GM19239 (cell line): ENCODE results near the gene PRRG4.
"Not testable (repeated sequence)": the region's sequence is repeated elsewhere in the genome, so short reads cannot be mapped to it uniquely, and the experiment has no call there.

ENCODE experiments used
- DNase-seq: peaks from one replicate; pipeline ENCODE4 v3.0.0; 2011; ENCODE audit warnings: low spot score; ENCODE audit not compliant: insufficient read length
- FAIRE-seq: peaks from 2 replicates; lab custom pipeline; 2011; peaks lifted over from hg19 to GRCh38; lab: Jason Lieb, UNC

The PRRG4 gene

DNA sequence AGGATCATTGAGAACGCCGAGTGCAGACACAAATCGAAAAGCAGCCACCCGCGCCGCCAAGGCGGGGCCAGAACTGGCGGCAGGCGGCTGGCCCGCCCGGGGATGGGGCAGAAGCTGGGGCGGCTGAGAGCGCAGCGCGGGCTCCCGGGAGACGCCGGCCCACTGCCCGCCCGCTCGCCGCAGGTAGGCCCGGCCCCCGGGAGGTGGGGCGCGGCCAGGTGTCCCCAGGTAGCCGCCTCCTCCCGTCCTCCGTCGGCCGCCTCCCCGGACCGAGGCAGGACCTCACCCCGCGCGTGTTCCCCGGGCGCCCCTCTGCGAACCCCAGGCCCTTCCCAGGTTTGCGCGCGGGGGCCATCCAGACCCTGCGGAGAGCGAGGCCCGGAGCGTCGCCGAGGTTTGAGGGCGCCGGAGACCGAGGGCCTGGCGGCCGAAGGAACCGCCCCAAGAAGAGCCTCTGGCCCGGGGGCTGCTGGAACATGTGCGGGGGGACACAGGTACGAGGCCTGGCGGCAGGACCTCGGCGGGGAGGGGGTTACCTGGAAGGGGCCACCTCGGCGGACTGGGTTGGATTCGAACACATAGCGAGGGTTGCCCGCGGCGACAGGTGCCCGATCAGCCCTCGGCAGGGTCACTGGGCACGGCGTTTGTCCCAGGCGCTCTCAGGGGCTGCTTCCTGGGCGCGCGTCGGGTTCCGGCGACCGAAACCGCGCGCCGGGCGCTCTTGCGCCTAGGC lies at the start of gene PRRG4:
Gene PRRG4, plus strand, starts transcription at position 248 of the 733 bp plus-strand sequence. CDS start 603 bp downstream, outside the sequence.
- DNase-seq: peak; percentile 53
- peak; percentile 48 for FAIRE-seq

DNA sequence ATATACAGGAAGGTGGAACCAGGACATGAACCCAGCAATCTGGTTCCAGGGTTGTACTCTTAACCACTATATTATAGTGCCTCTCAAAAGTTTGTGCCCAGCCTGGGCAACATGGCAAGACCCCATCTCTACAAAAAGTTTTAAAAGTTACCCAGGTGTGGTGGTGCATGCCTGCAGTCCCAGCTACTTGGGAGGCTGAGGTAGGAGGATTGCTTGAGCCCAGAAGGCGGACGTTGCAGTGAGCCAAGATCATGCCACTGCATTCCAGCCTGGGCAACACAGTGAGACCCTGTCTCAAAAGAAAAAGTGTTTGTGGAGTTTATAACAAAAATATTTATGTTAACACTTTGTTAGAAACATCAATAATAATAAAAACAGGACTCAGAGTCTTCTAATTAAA lies 48.9 kb upstream of the PRRG4 start:
- FAIRE-seq, DNase-seq: not testable (repeated sequence)

DNA sequence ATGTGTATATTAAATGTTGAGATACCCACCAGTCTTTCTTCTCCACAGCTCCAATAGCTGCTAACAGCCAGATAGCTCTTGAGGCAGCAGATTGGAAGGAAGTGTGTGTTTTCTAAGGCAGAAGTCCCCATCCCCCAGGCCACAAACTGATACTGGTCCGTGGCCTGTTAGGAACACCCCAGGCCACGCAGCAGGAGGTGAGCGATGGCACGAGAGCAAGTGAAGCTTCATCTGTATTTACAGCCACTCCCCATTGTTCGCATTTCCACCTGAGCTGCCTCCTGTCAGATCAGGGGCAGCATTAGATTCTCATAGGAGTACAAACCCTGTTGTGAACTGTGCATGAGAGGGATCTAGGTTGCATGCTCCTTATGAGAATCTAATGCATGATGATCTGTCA lies 48.0 kb upstream of the PRRG4 start:
- DNase-seq (no peak), FAIRE-seq (no peak)

DNA sequence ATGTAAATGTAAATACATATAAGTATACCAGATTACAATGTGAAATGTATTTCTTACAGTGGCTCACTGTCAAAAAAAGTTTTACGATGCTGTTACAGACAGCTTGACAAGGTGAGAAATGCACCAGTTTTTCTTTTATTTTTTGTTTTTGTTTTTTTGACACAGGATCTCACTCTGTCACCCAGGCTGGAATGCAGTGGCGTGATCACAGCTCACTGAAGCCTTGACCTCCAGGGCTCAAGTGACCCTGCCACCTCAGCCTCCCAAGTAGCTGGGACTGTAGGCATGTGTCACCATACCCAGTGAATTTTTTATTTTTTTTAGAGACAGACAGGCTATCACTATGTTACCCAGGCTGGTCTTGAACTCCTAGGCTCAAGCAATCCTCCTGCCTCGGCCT lies 44.5 kb upstream of the PRRG4 start:
- DNase-seq (no peak), FAIRE-seq (no peak)

DNA sequence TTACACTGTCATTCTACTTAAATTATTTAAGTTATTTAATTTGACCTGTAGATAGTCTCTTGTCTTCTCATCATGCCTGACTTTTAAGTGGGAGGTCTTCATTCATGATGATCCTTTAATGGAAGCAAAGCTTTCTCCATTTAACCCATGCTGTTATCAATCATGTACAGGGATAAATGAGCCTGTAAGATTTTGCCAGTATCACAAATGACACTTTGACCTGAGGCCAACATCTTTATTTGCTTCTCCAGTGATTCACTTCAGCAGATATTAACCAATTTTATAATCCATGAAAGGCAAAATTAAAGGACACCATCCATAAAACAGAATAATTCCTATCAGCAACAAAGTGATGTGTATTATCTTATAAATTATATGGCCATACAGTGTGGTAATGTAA lies 42.9 kb upstream of the PRRG4 start:
- no peak for DNase-seq
- FAIRE-seq: no peak

DNA sequence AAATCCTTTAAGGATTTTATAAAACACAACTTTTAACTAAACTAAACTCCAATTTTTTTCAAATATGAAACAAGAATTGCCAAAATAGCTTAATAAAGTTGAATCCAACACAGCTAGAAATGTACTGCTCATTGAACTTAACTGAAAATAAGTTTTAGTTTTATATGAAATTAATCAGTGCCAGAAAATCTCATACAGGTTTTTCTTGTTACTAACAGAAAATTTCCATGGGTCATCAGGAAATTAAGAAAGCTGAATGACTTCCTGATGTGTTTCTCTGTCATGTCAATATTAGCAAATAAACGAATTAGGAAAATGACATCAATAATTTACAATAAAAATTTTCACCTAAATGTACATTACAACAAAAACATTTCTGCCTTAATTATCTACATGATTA lies 38.8 kb upstream of the PRRG4 start:
- FAIRE-seq: no peak
- no peak for DNase-seq

DNA sequence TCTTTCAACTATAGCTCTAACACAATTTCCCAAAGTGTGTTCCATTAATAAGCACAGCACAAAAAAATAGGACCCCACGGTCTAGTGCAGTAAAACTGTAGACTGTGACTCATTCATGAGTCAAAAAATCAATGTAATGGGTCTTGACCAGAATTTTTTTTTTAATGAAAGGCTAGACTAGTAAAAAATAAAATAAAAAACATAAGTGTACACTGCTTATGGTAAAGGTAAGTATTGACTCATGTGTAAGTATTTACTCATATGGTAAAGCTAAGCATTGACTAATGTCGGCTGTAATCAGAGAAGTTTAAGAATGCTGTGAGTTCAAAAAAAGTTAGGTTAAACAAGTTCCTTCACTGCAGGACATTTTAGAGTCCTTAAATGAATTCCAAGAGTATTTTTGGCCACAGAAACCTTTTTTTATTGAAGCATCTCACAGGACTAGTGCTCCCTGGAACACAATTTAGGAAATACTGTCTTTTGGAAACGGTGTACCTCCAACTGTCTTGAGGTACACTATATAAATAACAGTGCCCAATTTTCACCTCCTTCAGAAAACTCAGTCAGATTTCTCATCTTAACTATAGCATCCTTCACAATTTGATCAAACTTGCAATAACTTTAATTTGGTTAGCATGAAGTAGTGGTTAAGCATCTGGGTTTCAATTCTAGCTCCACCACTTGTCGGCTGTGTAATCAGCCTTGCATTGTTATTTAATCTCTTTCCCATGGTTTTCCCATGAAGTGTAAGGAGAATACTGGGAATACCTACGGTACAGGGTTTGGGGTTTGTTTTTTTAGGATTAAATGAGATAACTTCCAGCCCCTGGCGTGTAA lies 37.4 kb upstream of the PRRG4 start:
- peak; percentile 82 for FAIRE-seq
- DNase-seq: no peak

DNA sequence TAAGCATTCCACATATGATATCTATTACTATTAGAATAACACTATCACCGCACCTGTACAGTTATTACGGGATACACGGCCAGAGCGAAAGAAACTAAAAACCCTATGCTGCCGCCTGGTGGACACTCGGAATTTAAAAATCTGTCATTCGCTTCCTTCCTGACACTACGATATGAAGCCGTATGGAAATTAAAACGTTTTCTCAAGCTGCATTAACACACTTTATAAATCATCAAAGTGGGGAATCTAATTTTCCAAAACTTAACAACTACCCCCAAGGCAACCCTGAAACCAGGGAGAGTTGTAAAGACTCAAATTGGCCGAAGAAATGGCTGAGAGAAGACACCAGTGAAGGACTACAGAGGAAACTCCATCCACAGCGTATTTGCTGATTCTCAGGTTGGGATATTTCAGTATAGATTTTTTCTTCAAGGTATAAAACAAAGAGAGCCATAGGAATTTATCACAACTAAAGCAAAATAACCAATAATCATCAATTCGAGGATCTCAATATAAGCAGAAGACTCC lies 36.7 kb upstream of the PRRG4 start:
- peak; percentile 87 for FAIRE-seq

DNA sequence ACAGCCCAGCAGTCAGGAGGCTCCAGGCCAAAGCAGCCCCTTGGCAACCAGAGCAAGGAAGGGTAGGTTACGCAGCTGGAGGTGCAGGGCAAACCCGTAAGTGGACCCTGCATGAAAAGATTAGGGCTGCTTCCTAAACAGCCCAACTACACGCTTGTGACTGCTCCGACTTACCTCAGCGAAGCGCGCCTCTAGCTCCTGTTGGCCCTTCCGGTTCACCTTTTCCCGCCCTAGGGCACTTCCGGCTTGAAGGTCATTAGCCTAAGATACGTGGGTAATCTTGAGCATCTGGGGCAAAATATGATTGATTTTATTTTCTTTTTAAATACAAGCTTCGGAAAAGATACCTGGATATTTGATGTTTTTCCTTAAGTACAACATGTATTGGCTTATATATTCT lies 35.3 kb upstream of the PRRG4 start, which contains the start of gene CCDC73:
Gene CCDC73, minus strand, starts transcription at position 224 of the 400 bp plus-strand sequence. CDS start 34,419 bp downstream, outside the sequence.
- DNase-seq: no peak
- no peak for FAIRE-seq

More for the DNA sequence above, 36.7 kb upstream of the PRRG4 start:
- DNase-seq: peak; percentile 21

DNA sequence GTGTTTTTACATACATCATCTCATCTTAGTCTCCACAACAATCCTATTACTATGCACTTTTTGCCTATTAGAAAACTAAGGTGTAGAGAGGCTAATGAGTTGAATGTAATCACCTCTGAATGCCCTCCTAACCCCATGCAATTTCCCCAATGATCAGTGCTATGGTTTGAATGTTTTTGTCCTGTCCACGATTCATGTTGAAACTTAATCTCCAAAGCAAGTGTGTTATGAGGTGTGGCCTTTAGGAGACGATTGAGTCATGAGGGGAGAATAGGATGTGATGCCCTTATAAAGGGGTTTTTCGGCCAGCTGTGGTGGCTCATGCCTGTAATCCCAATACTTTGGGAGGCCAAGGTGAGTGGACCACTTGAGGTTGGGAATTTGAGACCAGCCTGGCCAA lies 33.3 kb upstream of the PRRG4 start:
- DNase-seq (no peak), FAIRE-seq (no peak)

DNA sequence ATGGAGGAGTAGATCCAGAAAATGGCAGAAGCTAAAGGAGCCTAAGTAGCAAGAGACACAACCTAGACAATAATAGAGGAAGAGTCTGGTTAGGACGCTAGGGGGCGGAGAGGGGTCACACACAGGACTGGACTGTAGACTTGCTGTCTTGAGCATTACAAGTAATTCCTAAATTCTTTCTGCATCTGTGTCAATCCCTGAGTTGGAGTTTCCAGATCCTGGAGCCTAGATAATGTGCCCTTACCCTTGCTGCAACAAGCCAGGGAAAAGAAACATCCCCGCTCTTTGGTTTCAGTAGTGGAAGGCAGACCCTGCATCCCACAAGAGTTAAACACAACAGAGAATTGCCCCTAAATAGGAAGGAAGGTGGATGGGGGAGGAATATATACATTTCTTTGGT lies 20.4 kb upstream of the PRRG4 start:
- peak; percentile 17 for DNase-seq
- FAIRE-seq: peak; percentile 94

DNA sequence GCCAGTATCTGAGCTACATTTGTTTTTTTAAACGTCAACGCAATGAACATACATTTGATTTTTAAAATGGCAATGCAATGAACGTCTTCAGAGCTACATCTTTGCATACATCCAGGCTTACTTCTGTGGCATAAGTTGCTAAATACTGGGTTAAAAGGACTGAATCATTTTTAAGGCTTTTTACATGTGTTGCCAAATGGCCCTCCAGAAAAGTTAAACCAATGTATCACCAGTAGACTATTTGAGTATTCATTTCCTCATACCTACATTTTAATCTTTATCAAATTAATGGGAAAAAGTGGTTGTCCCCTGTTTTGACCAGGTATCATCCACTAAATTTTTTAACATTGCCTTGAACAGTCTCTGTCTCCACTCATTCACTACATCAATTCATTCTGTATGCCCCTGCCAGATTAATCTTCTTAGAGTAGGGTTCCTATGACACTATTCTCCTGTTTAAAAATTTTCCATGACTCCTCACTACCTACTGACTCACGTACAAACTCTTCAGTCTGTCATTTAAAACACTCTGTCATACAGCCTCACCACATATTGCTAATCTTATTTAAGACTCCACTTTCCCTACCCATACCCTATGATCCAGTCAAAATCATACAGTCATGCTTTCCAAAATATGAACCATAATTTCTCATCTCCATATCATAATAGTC lies 12.4 kb upstream of the PRRG4 start:
- DNase-seq (no peak), FAIRE-seq (no peak)

DNA sequence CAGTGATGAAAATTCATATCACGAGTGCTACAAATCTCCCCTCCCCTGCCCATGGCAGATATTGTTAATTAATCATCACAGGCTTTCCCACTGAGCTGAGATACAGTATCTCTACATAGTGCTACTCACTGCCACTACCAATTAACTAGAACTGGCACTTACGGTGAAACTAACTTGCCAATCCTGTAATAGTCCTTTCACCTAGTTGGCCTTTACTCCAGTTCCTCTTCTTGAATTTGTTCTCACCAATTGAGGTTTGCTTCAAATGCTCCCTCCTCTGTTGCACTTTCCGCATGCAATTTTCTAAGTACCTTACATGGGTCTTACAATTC lies 11.9 kb upstream of the PRRG4 start:
- FAIRE-seq (peak; percentile 52), DNase-seq (no peak)

DNA sequence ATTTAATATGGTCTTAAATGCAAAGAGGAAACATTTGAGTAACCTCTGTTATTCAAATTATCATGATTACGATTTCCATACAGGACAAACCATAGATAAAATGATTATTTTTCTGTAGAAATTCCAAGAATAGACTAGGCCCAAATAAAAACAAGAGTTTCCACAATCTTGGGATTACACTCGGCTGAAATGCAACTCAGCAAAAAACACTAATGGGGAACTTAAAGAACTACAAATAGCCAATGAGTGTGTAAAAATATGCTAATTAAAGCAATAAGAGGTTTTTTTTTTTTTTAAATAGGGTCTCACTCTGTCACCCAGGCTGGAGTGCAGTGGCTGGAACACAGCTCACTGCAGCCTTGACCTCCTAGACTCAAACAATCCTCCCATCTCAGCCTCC lies 10.5 kb upstream of the PRRG4 start:
- no peak for FAIRE-seq
- no peak for DNase-seq

DNA sequence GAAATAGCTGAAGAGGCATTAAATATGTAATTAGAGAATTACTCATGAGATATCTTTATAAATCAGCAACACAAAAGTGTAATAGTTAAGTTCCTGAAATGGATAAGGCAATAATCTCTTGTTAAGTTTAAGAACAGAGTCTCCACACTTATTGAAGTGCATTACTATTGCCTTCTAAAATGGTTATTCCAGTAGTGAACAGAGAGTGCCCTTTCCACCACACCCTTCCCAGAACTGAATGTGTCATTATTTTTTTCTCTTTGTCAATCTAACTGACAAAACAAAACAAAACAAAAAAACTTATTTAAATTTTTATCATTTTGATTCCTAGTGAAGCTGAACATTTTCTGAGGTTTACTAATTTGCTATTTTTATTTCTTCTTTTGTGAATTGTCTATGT lies 9.2 kb upstream of the PRRG4 start:
- FAIRE-seq (no peak), DNase-seq (no peak)

DNA sequence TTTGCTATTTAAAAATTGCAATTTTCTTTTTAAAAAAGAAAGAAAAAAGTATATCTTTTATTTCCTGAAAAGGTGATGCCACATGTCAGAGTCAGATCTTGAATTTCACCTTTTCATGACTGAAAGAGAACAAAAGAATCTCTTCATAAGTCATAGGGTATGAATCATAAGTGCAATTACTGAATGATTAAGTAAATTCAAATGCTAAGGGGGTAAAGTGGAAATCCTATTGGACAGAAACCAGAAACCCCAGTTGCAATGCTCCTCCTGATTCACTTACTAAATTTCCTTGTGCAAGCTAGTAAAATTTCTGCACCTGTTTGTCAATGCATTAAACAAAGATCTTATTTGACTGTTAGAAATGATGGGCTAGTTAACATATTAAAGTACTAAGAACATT lies 8.2 kb upstream of the PRRG4 start:
- DNase-seq: no peak
- no peak for FAIRE-seq

DNA sequence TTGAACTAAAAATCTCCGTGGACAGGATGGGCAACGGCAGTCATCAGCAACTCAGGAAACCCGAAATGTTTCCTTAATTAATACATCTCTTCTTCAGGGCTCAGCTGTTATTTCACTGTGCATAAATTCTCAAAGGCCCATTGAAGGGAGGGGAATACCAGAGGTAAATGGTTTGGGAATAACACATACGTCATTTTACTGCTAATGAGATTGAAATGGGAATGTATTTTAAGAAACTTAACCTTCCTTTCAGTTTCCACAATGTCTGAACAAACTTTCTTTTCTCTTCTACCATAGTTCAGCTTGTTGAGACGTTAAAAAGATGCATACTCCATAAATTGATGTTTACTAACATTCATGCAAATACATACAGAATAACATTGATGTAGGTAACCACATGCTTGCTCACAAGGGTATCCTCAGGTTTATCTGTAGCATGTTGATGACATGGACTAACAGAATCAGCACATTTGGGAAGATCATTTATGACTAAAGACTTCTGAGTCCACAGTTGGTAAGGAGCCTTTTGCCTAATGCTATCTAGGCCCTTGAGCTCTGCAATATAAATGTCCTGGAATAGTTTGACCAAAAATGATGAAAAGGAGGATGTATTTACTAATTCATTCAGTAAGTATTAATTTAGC lies 7.7 kb upstream of the PRRG4 start:
- FAIRE-seq (peak; percentile 91), DNase-seq (no peak)

DNA sequence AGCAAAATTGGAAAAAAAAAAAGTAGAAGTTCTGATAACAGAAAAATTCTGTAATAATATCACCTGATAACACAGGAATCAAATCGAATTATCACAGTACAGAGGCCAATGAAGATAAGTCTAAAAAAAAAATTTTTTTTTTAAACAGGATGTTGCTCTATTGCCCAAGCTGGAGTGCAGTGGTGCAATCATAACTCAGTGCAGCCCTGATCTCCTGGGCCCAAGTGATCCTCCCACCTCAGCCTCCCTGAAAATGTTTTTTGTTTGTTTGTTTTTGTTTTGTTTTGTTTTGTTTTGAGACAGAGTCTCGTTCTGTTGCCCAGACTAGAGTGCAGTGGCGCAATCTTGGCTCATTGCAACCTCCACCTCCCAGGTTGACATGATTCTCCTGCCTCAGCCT lies 6.1 kb upstream of the PRRG4 start:
- FAIRE-seq, DNase-seq: not testable (repeated sequence)

DNA sequence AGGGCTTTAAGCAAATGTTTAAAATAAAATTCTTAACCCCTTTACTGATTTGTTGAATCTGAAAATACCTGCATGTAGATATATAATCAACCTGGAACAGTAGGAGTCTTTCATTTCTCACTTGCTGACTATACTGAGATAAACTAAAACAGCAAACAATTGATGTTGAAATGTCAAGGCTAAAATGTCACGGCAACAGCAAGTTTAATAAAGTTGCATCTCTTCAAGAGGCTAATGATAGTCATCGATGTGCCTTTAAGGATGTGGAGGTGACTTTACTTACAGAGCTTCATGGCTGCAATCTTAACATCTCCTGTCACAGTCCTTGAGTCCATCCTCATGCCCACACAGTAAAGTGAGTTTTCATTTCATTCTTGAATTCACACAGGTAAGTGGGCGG lies 3.6 kb upstream of the PRRG4 start:
- no peak for FAIRE-seq
- no peak for DNase-seq

DNA sequence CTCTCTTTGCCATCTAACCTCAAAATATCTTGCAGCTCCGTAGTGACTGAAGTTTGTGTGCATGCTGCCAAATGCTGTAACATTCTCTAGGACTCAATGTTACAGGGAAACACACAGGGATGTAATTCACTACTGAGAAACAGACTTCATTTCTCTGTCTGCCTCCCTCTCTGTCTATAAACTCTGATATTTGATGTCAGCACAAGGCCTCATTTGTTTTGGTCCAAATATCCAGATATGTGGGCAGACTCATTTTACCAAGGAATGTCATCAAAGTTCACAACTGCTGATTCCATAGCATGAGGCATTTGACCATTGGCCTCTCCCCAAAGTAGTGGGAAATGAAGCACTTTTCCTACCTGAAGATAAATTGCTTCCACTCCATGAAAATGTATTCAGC lies 2.5 kb upstream of the PRRG4 start:
- no peak for DNase-seq
- FAIRE-seq: no peak
